PC-3 (cell line): ENCODE data around the gene WDR49. TPM values are rescaled to one million over a fixed set of nuclear protein-coding genes. Genes with fewer than 3 reads are reported as not detected.
"Not testable (repeated sequence)": the region's sequence is repeated elsewhere in the genome, so short reads cannot be mapped to it uniquely, and the experiment has no call there.

ENCODE experiments used
- ATAC-seq: fragments of 200-7000 bp; cut with Tn5 transposase; 2 replicates; pipeline ENCODE4 v1.9.1; 2020; ENCODE audit warnings: mild to moderate bottlenecking, moderate library complexity
- BruUV-seq: library from RNA; stranded (reverse); fragments of 400-500 nt; replicated peaks from 2 replicates; lab custom pipeline; 2021; lab: Mats Ljungman, UMichigan
- CTCF ChIA-PET: fragments of 300-600 bp; sonication (Branson Sonifier 250); formaldehyde crosslinking; loops from one replicate; lab custom pipeline; 2022; ENCODE audit warnings: antibody characterized with exemption; lab: Charles Lee
- POLR2A ChIA-PET: fragments of 300-600 bp; sonication (Branson Sonifier 250); formaldehyde crosslinking; loops from one replicate; lab custom pipeline; 2022; ENCODE audit warnings: antibody characterized with exemption; ENCODE audit not compliant: unreplicated experiment; lab: Charles Lee
- DNase-seq: peaks from one replicate; pipeline ENCODE4 v3.0.0-alpha.2; 2015
- H2AFZ ChIP-seq: fragments of 300-600 bp; sonication (generic); 2 replicates; pipeline ENCODE4 v1.6.0; 2016; ENCODE audit warnings: antibody characterized with exemption, low read length
- H3F3A ChIP-seq: fragments of 300-600 bp; sonication (generic); one replicate; pipeline ENCODE4 v1.6.0; 2017; ENCODE audit warnings: antibody characterized with exemption, low read length, control low read depth, mild to moderate bottlenecking; ENCODE audit not compliant: unreplicated experiment
- H3K27ac ChIP-seq: fragments of 300-600 bp; sonication (generic); 2 replicates; pipeline ENCODE4 v1.5.1; 2016; ENCODE audit warnings: mild to moderate bottlenecking, low read length
- H3K27me3 ChIP-seq: fragments of 300-600 bp; sonication (generic); 2 replicates; pipeline ENCODE4 v1.6.1; 2016; ENCODE audit warnings: low read length, mixed read lengths
- H3K36me3 ChIP-seq: fragments of 300-600 bp; sonication (generic); 2 replicates; pipeline ENCODE4 v1.6.1; 2016; ENCODE audit warnings: low read depth, mixed run types, low read length, mixed read lengths
- H3K4me1 ChIP-seq: fragments of 300-600 bp; sonication (generic); 2 replicates; pipeline ENCODE4 v1.5.1; 2016; ENCODE audit warnings: low read length; ENCODE audit not compliant: insufficient read depth
- H3K4me2 ChIP-seq: fragments of 300-600 bp; sonication (generic); 2 replicates; pipeline ENCODE4 v1.6.0; 2016; ENCODE audit warnings: low read length
- H3K4me3 ChIP-seq: fragments of 300-600 bp; sonication (generic); 2 replicates; pipeline ENCODE4 v1.5.1; 2016; ENCODE audit warnings: mild to moderate bottlenecking, low read length, mixed read lengths
- H3K79me2 ChIP-seq: fragments of 300-600 bp; sonication (generic); 2 replicates; pipeline ENCODE4 v1.6.1; 2017; ENCODE audit warnings: low read length, mixed read lengths
- H3K9ac ChIP-seq: fragments of 300-600 bp; sonication (generic); 2 replicates; pipeline ENCODE4 v1.6.0; 2016; ENCODE audit warnings: mild to moderate bottlenecking, low read length
- H3K9me2 ChIP-seq: fragments of 300-600 bp; sonication (generic); replicated peaks from 2 replicates; pipeline ENCODE4 v1.6.1; 2016; ENCODE audit warnings: mixed run types, low read length, mixed read lengths
- H3K9me3 ChIP-seq: fragments of 300-600 bp; sonication (generic); 2 replicates; pipeline ENCODE4 v1.6.1; 2016; ENCODE audit warnings: low read length, mixed read lengths
- H4K20me1 ChIP-seq: fragments of 300-600 bp; sonication (generic); 2 replicates; pipeline ENCODE4 v1.6.1; 2016; ENCODE audit warnings: low read length, mixed read lengths
- CTCF ChIP-seq: fragments of 300-600 bp; sonication (generic); conservative IDR thresholded peaks from 2 replicates; pipeline ENCODE4 v1.5.1; 2017; ENCODE audit warnings: antibody characterized with exemption, low read depth, mild to moderate bottlenecking, low read length
- EZH2 ChIP-seq: fragments of 300-600 bp; sonication (generic); IDR thresholded peaks from one replicate; pipeline ENCODE4 v1.6.1; 2017; ENCODE audit warnings: antibody characterized with exemption, mild to moderate bottlenecking, low read length; ENCODE audit not compliant: unreplicated experiment
- EZH2phosphoT487 ChIP-seq: fragments of 300-600 bp; sonication (generic); IDR thresholded peaks from 2 replicates; pipeline ENCODE4 v1.6.1; 2018; ENCODE audit warnings: mild to moderate bottlenecking, antibody characterized with exemption, low read length, borderline replicate concordance
- intact Hi-C: fragments of 100-400 bp; cut with micrococcal nuclease; formaldehyde crosslinking; loops from 2 replicates; pipeline ENCODE4 v1.9.0; 2023
- total RNA-seq: library from RNA; depleted of rRNA; stranded (reverse); fragments of >200 nt; gene quantifications from 2 replicates; pipeline ENCODE4 v1.2.3, GENCODE V29; 2014

WDR49 gene
- total RNA-seq, 1 experiment from 2014 or later = 0.33 TPM

- Histone ChIP-seq H3K4me1 (no peaks in the 10 kb centered on the region), H3K9ac (no peak overlapping the region), H3F3A (no peaks in the 10 kb centered on the region), H3K27ac (no peak overlapping the region), H3K27me3 (peaks cover 10% of the 10 kb centered on the region), H3K4me3 (no peak overlapping the region), H3K9me3 (no peaks in the 10 kb centered on the region), H3K4me2 (no peak overlapping the region), H4K20me1 (no peaks in the 10 kb centered on the region), H3K36me3 (no peaks in the 10 kb centered on the region), H3K9me2 (no peaks in the 10 kb centered on the region), H3K79me2 (no peaks in the 10 kb centered on the region), H2AFZ (no peak overlapping the region)
- CTCF ChIA-PET = no interaction called here
- TF ChIP-seq EZH2 (no peak), CTCF (no peak), EZH2phosphoT487 (no peak)
- POLR2A ChIA-PET = no interaction called here
- no peak for ATAC-seq
- DNase-seq = no peak
- intact Hi-C loops = no loop called here
- BruUV-seq = no TSS peak
Observed at GRCh38 chr3:167631471-167631870, 22.3 kb downstream of the WDR49 start.

- H3K4me2 ChIP-seq = no peak overlapping the region
- no peak overlapping the region for H3K9ac ChIP-seq
- ATAC-seq (peak; percentile 54), DNase-seq (peak; percentile 30)
- peaks cover 7% of the 10 kb centered on the region for H3K27me3 ChIP-seq
- H3F3A ChIP-seq = no peaks in the 10 kb centered on the region
- no peaks in the 10 kb centered on the region for H4K20me1 ChIP-seq
- POLR2A ChIA-PET = no interaction called here
- H3K4me1 ChIP-seq = no peaks in the 10 kb centered on the region
- no peaks in the 10 kb centered on the region for H3K36me3 ChIP-seq
- no peak overlapping the region for H3K27ac ChIP-seq
- H3K9me3 ChIP-seq = no peaks in the 10 kb centered on the region
- TF ChIP-seq CTCF = no peak
- TF ChIP-seq EZH2phosphoT487 = no peak
- TF ChIP-seq EZH2 = no peak
- no peak overlapping the region for H3K4me3 ChIP-seq
- H2AFZ ChIP-seq = no peak overlapping the region
- CTCF ChIA-PET = no interaction called here
- intact Hi-C loops = no loop called here
- H3K79me2 ChIP-seq = no peaks in the 10 kb centered on the region
- BruUV-seq = no TSS peak
- H3K9me2 ChIP-seq = no peaks in the 10 kb centered on the region
Observed at GRCh38 chr3:167626490-167626889, 27.3 kb downstream of the WDR49 start.

- Histone ChIP-seq H3K4me3 (no peak overlapping the region), H3K4me2 (no peak overlapping the region), H3K36me3 (no peaks in the 10 kb centered on the region), H3K27me3 (peaks cover 20% of the 10 kb centered on the region), H3K9me3 (no peaks in the 10 kb centered on the region), H3K27ac (no peak overlapping the region), H3K4me1 (no peaks in the 10 kb centered on the region), H3K9me2 (no peaks in the 10 kb centered on the region), H2AFZ (no peak overlapping the region), H3F3A (no peaks in the 10 kb centered on the region), H4K20me1 (no peaks in the 10 kb centered on the region), H3K9ac (no peak overlapping the region), H3K79me2 (no peaks in the 10 kb centered on the region)
- intact Hi-C loops = no loop called here
- POLR2A ChIA-PET = no interaction called here
- ATAC-seq = peak; percentile 29; the same call in 1 of the 2 replicates
- TF ChIP-seq EZH2 = no peak
- no peak for TF ChIP-seq EZH2phosphoT487
- no peak for TF ChIP-seq CTCF
- no peak for DNase-seq
- BruUV-seq = no TSS peak
- CTCF ChIA-PET = no interaction called here
Observed at GRCh38 chr3:167615030-167615429, 38.7 kb downstream of the WDR49 start.

GRCh38 chr3:167614196-167614595 lies 39.5 kb downstream of the WDR49 start:
- H4K20me1 ChIP-seq, H3K9me3 ChIP-seq, H2AFZ ChIP-seq, H3K4me2 ChIP-seq, ATAC-seq, H3K9ac ChIP-seq, DNase-seq, H3K79me2 ChIP-seq, H3K36me3 ChIP-seq, POLR2A ChIA-PET, intact Hi-C loops, H3K9me2 ChIP-seq, H3K4me1 ChIP-seq, H3F3A ChIP-seq, H3K27ac ChIP-seq, CTCF ChIA-PET, H3K4me3 ChIP-seq, BruUV-seq: not testable (repeated sequence)
- peaks cover 20% of the 10 kb centered on the region for H3K27me3 ChIP-seq
